GM21717 (cell line): Measurements from ENCODE around the gene NBEA.
A peak's percentile ranks its signal among the peaks of the same experiment; 100 is the strongest.

Experiments used
- ATAC-seq: cut with Tn5 transposase; IDR thresholded peaks from one replicate; pipeline ENCODE4 v1.9.1; 2021; ENCODE audit warnings: mild to moderate bottlenecking, moderate library complexity; ENCODE audit not compliant: unreplicated experiment

NBEA gene

GRCh38 chr13:35164324-35164932, 222.4 kb downstream of the NBEA start:
- peak; percentile 65 for ATAC-seq

GRCh38 chr13:35165205-35165604, 223.1 kb downstream of the NBEA start:
- no peak for ATAC-seq

- no peak for ATAC-seq
Measured at GRCh38 chr13:35179494-35179893, 237.4 kb downstream of the NBEA start.

GRCh38 chr13:35179920-35180663, 238.0 kb downstream of the NBEA start:
- ATAC-seq: no peak

- ATAC-seq: no peak
Measured at GRCh38 chr13:35190241-35190640, 248.2 kb downstream of the NBEA start.

- no peak for ATAC-seq
Measured at GRCh38 chr13:35191883-35192282, 249.8 kb downstream of the NBEA start.

- ATAC-seq: no peak
Measured at GRCh38 chr13:35198613-35199200, 256.6 kb downstream of the NBEA start.

- no peak for ATAC-seq
Measured at GRCh38 chr13:35208587-35208986, 266.5 kb downstream of the NBEA start.

- ATAC-seq: no peak
Measured at GRCh38 chr13:35210261-35210660, 268.2 kb downstream of the NBEA start.

- ATAC-seq: no peak
Measured at GRCh38 chr13:35211949-35212348, 269.9 kb downstream of the NBEA start.

GRCh38 chr13:35213911-35214310, 271.8 kb downstream of the NBEA start:
- ATAC-seq: no peak

GRCh38 chr13:35216131-35216530, 274.1 kb downstream of the NBEA start:
- no peak for ATAC-seq

GRCh38 chr13:35219021-35219420, 277.0 kb downstream of the NBEA start:
- ATAC-seq: no peak

- ATAC-seq: no peak
Measured at GRCh38 chr13:35225159-35225558, 283.1 kb downstream of the NBEA start.

GRCh38 chr13:35225582-35225981, 283.5 kb downstream of the NBEA start:
- ATAC-seq: no peak

- no peak for ATAC-seq
Measured at GRCh38 chr13:35228536-35228935, 286.5 kb downstream of the NBEA start.

- no peak for ATAC-seq
Measured at GRCh38 chr13:35231426-35231825, 289.4 kb downstream of the NBEA start.

GRCh38 chr13:35238274-35238673, 296.2 kb downstream of the NBEA start:
- no peak for ATAC-seq

GRCh38 chr13:35252536-35253205, 310.6 kb downstream of the NBEA start:
- peak; percentile 69 for ATAC-seq

- ATAC-seq: no peak
Measured at GRCh38 chr13:35255241-35255640, 313.2 kb downstream of the NBEA start.

GRCh38 chr13:35256459-35257148, 314.5 kb downstream of the NBEA start:
- ATAC-seq: no peak
